GM10248 (cell line): ENCODE measurements around the gene SORL1-AS1.
"Not testable (repeated sequence)": the region's sequence is repeated elsewhere in the genome, so short reads cannot be mapped to it uniquely, and the experiment has no call there.

Experiments
- CTCF ChIA-PET: fragments of 300-600 bp; sonication (Branson Sonifier 250); formaldehyde crosslinking; extraction: SDS; loops from one replicate; lab custom pipeline; 2021; ENCODE audit warnings: antibody characterized with exemption; lab: Yijun Ruan, JAX
- POLR2A ChIA-PET: fragments of 350-650 bp; sonication (Branson Sonifier 250); formaldehyde crosslinking; extraction: SDS; loops from one replicate; lab custom pipeline; 2020; ENCODE audit warnings: antibody characterized with exemption; lab: Yijun Ruan, JAX
- DNase-seq: peaks from one replicate; pipeline ENCODE4 v3.0.0; 2012; ENCODE audit errors: extremely low spot score
- CTCF ChIP-seq: IDR thresholded peaks from 2 replicates; pipeline ENCODE4 v1.5.1; 2012; ENCODE audit warnings: mild to moderate bottlenecking, low read depth; ENCODE audit errors: extremely low read depth, missing control alignments, control extremely low read depth

The SORL1-AS1 gene

GRCh38 chr11:121412000-121412587 lies 40.7 kb downstream of the SORL1-AS1 start:
- no peak for TF ChIP-seq CTCF
- no peak for DNase-seq
- ChIA-PET CTCF (interaction anchor here (1.3 kb wide), 1 partner anchor 9 kb away, joined by 3 read pairs; no protein-coding TSS in a partner anchor), POLR2A (no interaction called here)

- CTCF ChIA-PET, DNase-seq, POLR2A ChIA-PET: not testable (repeated sequence)
Observed at GRCh38 chr11:121411330-121411729, 41.4 kb downstream of the SORL1-AS1 start.

GRCh38 chr11:121410041-121410440 lies 42.7 kb downstream of the SORL1-AS1 start:
- POLR2A ChIA-PET, DNase-seq, CTCF ChIA-PET: not testable (repeated sequence)

- POLR2A ChIA-PET, result interaction anchor here (0.7 kb wide), 1 partner anchor 42 kb away, joined by 5 read pairs; no protein-coding TSS in a partner anchor
- DNase-seq, result no peak
- CTCF ChIA-PET, result interaction anchor here (0.8 to 1.1 kb wide), 3 partner anchors 21 to 182 kb away, joined by 3 read pairs; no protein-coding TSS in a partner anchor
- no peak for TF ChIP-seq CTCF
Observed at GRCh38 chr11:121408830-121409229, 43.9 kb downstream of the SORL1-AS1 start.

GRCh38 chr11:121406291-121406690 lies 46.5 kb downstream of the SORL1-AS1 start:
- POLR2A ChIA-PET, result no interaction called here
- CTCF ChIA-PET, result interaction anchor here (1.0 to 1.5 kb wide), 4 partner anchors 9 to 191 kb away, joined by 3 to 4 read pairs (median 3); no protein-coding TSS in a partner anchor
- no peak for DNase-seq

GRCh38 chr11:121405646-121406045 lies 47.1 kb downstream of the SORL1-AS1 start:
- POLR2A ChIA-PET, result no interaction called here
- no peak for TF ChIP-seq CTCF
- DNase-seq, result no peak
- CTCF ChIA-PET, result interaction anchor here (1.5 kb wide), 2 partner anchors 38 to 192 kb away, joined by 3 to 4 read pairs; no protein-coding TSS in a partner anchor

More at GRCh38 chr11:121406291-121406690, 46.5 kb downstream of the SORL1-AS1 start:
- TF ChIP-seq CTCF, result no peak

- no peak for DNase-seq
- TF ChIP-seq CTCF, result no peak
- POLR2A ChIA-PET, result interaction anchor here (1.0 kb wide), 1 partner anchor 27 kb away, joined by 3 read pairs; no protein-coding TSS in a partner anchor
- CTCF ChIA-PET, result interaction anchor here (1.0 to 2.0 kb wide), 4 partner anchors 18 to 50 kb away, joined by 3 to 5 read pairs (median 4); no protein-coding TSS in a partner anchor
Observed at GRCh38 chr11:121394785-121395184, 58.0 kb downstream of the SORL1-AS1 start.
